Measurements from ENCODE around the gene SNCAIP. TPM values are rescaled to one million over a fixed set of nuclear protein-coding genes. Genes with fewer than 3 reads are reported as not detected.

SNCAIP gene
- total and polyA plus RNA-seq, 12 donors: 1.3 to 6.4 (median 2.7) TPM

DNA sequence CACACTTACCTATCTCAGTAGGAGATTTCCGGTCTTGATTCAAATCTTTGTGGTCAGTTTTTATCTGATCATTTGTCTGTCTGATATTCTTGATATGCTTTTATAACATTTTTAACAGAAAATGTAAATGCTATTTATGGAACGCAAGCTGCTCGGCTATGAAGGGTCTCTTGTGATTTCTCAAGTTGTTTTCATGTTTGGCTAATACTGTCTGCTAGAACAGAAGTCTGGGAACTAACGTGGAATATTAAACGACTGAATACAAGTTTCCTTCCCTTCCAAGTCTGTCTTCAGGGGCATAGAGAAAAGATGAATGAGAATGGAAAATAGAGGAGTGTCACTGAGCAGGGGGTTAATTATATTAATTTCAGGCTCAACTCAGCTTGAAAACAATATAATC, 27.6 kb downstream of the SNCAIP start:
- no peak for DNase-seq
- Histone ChIP-seq H3K36me3 (replicated peaks in 1 of 2) (no peaks in the 10 kb centered on the region), H3K9me3 (replicated peaks in 1 of 3) (no peaks in the 10 kb centered on the region), H3K4me1 (replicated peaks in 1 of 2) (no peaks in the 10 kb centered on the region), H3K27ac (no peak overlapping the region), H3K27me3 (no peaks in the 10 kb centered on the region), H3K4me3 (no peak overlapping the region)
- intact Hi-C loops (cut with DNase I): no loop called here
- TF ChIP-seq, protein P1, sequence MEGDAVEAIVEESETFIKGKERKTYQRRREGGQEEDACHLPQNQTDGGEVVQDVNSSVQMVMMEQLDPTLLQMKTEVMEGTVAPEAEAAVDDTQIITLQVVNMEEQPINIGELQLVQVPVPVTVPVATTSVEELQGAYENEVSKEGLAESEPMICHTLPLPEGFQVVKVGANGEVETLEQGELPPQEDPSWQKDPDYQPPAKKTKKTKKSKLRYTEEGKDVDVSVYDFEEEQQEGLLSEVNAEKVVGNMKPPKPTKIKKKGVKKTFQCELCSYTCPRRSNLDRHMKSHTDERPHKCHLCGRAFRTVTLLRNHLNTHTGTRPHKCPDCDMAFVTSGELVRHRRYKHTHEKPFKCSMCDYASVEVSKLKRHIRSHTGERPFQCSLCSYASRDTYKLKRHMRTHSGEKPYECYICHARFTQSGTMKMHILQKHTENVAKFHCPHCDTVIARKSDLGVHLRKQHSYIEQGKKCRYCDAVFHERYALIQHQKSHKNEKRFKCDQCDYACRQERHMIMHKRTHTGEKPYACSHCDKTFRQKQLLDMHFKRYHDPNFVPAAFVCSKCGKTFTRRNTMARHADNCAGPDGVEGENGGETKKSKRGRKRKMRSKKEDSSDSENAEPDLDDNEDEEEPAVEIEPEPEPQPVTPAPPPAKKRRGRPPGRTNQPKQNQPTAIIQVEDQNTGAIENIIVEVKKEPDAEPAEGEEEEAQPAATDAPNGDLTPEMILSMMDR (IDR thresholded peaks at IDR 0.05): no peak
- no peak for TF ChIP-seq POLR2A (IDR thresholded peaks at IDR 0.05)
- WGBS, 4 donors: 79 to 87% (median 80%) methylated on average over 5 of the region's 5 CpGs

DNA sequence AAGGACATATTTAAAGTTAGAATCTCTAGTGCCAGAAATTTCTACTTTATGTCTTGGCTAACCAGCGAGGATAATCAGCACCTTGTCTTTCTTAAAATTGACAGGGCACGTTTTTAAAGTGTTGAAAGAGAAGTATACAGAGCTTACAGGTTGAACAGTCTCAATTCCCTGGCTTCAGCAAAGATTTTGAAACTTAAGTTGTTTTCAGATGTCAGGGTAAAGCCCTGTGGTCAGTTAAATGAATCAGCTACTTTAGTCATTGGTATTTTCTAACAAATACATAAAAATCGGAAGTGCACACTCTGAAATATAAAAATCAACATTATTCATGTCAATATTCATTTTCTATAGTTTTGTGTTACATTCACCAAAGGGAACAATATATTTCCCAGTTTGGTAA, 29.1 kb downstream of the SNCAIP start:
- TF ChIP-seq, protein P1 (IDR thresholded peaks at IDR 0.05): no peak
- Histone ChIP-seq H3K36me3 (replicated peaks in 1 of 2) (no peaks in the 10 kb centered on the region), H3K27me3 (no peaks in the 10 kb centered on the region), H3K27ac (no peak overlapping the region), H3K9me3 (replicated peaks in 1 of 3) (no peaks in the 10 kb centered on the region), H3K4me1 (replicated peaks in 1 of 2) (no peaks in the 10 kb centered on the region), H3K4me3 (no peak overlapping the region)
- DNase-seq: no peak
- WGBS, 4 donors: 50 to 63% (median 57%) methylated on average over 3 of the region's 3 CpGs
- intact Hi-C loops (cut with DNase I): no loop called here

DNA sequence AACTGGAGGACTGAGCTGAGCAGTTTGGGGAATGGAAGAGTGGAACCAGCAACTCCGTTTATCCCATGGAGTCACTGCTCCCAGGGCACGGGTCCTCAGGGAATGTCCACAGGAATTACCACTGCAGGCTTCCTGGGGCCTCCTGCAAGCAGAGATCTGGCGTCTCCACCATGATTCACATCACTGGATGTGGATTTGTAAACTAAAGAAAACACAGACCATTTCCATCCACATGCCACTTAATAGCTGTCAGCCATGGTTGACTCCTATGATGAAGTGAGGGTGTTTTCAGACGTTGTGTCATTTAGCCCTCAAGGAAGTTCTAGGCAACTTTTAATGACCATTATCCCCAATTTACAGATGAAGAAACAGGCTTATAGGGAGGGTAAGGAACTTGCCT, 30.2 kb downstream of the SNCAIP start:
- Histone ChIP-seq H3K9me3 (replicated peaks in 1 of 3) (peaks cover 0 to 4% (median 0%) of the 10 kb centered on the region in 3 donors), H3K4me1 (replicated peaks in 1 of 2) (no peaks in the 10 kb centered on the region), H3K4me3 (no peak overlapping the region), H3K27me3 (no peaks in the 10 kb centered on the region), H3K27ac (no peak overlapping the region), H3K36me3 (replicated peaks in 1 of 2) (no peaks in the 10 kb centered on the region)
- intact Hi-C loops (cut with DNase I): no loop called here
- TF ChIP-seq, protein P1 (IDR thresholded peaks at IDR 0.05): no peak
- no peak for TF ChIP-seq POLR2A (IDR thresholded peaks at IDR 0.05)
- WGBS, 4 donors: 74 to 98% (median 83%) methylated on average over 4 of the region's 4 CpGs
- no peak for DNase-seq

DNA sequence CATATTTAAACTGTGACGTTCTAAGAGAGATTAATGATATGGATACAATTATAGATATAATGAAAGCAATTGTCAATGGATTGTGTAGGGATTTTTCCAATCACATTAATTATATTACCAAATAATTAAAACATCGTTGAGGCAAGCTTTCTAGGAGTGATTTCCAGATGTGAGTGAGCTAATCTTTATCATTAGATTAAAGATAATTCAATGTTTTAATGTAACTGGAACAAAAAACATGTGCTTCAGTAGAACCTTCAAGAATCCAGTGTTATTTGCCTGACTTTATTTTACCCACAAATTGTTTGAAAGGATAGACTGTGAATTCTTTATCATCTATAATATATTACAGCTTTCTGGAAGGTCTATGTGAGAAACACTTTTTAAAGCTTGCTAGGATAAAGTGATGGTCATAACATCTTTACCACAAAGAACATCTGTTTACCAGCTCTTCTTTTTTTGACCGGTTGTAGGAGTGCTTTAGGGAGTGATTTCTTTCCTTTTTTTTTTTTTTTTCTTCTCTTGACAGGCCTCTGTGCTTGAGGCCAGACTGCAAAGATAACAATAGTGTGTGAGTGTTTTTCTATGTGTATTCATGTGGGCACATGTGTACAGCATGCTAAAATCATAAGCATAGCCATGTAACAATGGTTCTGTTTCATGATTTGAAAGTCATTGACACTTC, 35.0 kb downstream of the SNCAIP start:
- no peaks in the 10 kb centered on the region for H3K27me3 ChIP-seq
- DNase-seq: no peak
- H3K4me3 ChIP-seq: no peak overlapping the region
- TF ChIP-seq POLR2A (IDR thresholded peaks at IDR 0.05): no peak
- TF ChIP-seq, protein P1 (IDR thresholded peaks at IDR 0.05): no peak
- H3K9me3 ChIP-seq (replicated peaks in 1 of 3): peaks cover 0 to 4% (median 0%) of the 10 kb centered on the region in 3 donors
- WGBS, 4 donors: 67 to 80% (median 76%) methylated on average over 3 of the region's 3 CpGs
- peaks cover 0 to 1% of the 10 kb centered on the region in 2 donors for H3K4me1 ChIP-seq (replicated peaks in 1 of 2)
- H3K36me3 ChIP-seq (replicated peaks in 1 of 2): no peaks in the 10 kb centered on the region
- H3K27ac ChIP-seq: no peak overlapping the region
- intact Hi-C loops (cut with DNase I): no loop called here

Data from adrenal gland (tissue), 12 donors.